Ecto neural progenitor cell (in vitro differentiated cells): ENCODE results near the gene ABCC6.

Experiments used
- DNase-seq: peaks from one replicate; pipeline ENCODE4 v3.0.0-alpha.2; 2018; ENCODE audit warnings: low spot score

The ABCC6 gene

GRCh38 chr16:16141784-16142396, 81.4 kb downstream of the ABCC6 start:
- no peak for DNase-seq

GRCh38 chr16:16141141-16141540, 82.2 kb downstream of the ABCC6 start:
- DNase-seq, result no peak

- no peak for DNase-seq
Measured at GRCh38 chr16:16140537-16140936, 82.8 kb downstream of the ABCC6 start.

GRCh38 chr16:16139806-16140205, 83.5 kb downstream of the ABCC6 start:
- no peak for DNase-seq

- no peak for DNase-seq
Measured at GRCh38 chr16:16139061-16139460, 84.2 kb downstream of the ABCC6 start.

GRCh38 chr16:16138034-16138635, 85.2 kb downstream of the ABCC6 start:
- no peak for DNase-seq

GRCh38 chr16:16137110-16137509, 86.2 kb downstream of the ABCC6 start:
- DNase-seq, result no peak

GRCh38 chr16:16136588-16136987, 86.7 kb downstream of the ABCC6 start:
- no peak for DNase-seq

- DNase-seq, result no peak
Measured at GRCh38 chr16:16133943-16134604, 89.2 kb downstream of the ABCC6 start.

- no peak for DNase-seq
Measured at GRCh38 chr16:16131659-16132058, 91.6 kb downstream of the ABCC6 start.

- DNase-seq, result no peak
Measured at GRCh38 chr16:16131204-16131603, 92.1 kb downstream of the ABCC6 start.

GRCh38 chr16:16127469-16128116, 95.7 kb downstream of the ABCC6 start:
- DNase-seq, result peak; percentile 82

- no peak for DNase-seq
Measured at GRCh38 chr16:16126896-16127295, 96.4 kb downstream of the ABCC6 start.

GRCh38 chr16:16124974-16125373, 98.3 kb downstream of the ABCC6 start:
- no peak for DNase-seq

GRCh38 chr16:16124438-16124837, 98.9 kb downstream of the ABCC6 start:
- no peak for DNase-seq

- no peak for DNase-seq
Measured at GRCh38 chr16:16122264-16122663, 101.0 kb downstream of the ABCC6 start.

- DNase-seq, result no peak
Measured at GRCh38 chr16:16121185-16121727, 102.0 kb downstream of the ABCC6 start.

GRCh38 chr16:16120382-16121184, 102.7 kb downstream of the ABCC6 start:
- DNase-seq, result no peak

- no peak for DNase-seq
Measured at GRCh38 chr16:16120044-16120381, 103.3 kb downstream of the ABCC6 start.

- no peak for DNase-seq
Measured at GRCh38 chr16:16118337-16118736, 105.0 kb downstream of the ABCC6 start.

- no peak for DNase-seq
Measured at GRCh38 chr16:16116841-16117240, 106.5 kb downstream of the ABCC6 start.

- no peak for DNase-seq
Measured at GRCh38 chr16:16113076-16113475, 110.2 kb downstream of the ABCC6 start.
